Stimulated activated CD4-positive, alpha-beta T cell treated with anti-CD3 and anti-CD28 coated beads, Interleukin-15, amount 100 ng/mL, for 48 hours (primary cell): Measurements from ENCODE around the gene SORCS1.
"Not testable (repeated sequence)": the region's sequence is repeated elsewhere in the genome, so short reads cannot be mapped to it uniquely, and the experiment has no call there.

Experiments used
- DNase-seq, 2 donors: peaks; one replicate each; pipeline ENCODE4 v3.0.0-alpha.2; 2020; ENCODE audit warnings: low read depth in 2 of 2

SORCS1 gene

DNA sequence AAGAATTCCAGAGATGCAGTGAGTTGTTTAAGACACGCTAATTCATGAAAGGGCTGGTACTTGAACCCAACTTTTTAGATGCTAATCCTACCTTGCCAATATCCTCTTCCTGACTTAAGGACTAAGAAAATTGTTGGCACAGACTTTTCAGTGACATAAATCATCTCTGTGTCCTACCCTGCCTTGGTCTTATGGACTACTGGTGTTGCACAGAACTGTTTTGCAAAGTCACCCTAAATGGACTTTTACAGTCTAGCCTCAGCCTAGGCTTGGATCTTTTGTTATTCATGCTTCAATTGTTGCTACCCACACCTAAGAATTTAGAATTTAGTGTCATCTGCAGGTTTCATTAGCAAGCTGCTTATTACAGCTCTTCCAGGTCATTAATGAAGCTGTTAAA is 112.7 kb downstream of the SORCS1 start:
- no peak for DNase-seq

DNA sequence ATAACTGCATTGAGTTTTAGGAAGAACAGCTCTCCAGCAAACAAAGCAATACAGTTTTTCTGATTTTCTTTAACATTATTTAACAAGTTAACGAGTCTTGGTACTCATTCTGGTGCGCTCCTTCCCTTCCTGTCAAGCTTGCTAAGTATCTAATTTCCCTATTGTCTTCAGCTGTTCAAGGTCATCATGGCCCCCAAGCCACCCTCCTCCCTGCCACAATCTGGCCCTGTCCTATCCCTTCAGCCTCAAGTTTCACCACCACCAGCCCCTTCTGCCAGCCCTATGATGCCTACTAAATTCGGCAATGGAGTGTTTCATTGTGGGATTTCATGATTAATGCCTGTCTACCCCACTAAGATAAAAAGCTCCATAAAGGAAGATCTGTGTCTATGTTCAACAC is 121.0 kb downstream of the SORCS1 start:
- DNase-seq: no peak

DNA sequence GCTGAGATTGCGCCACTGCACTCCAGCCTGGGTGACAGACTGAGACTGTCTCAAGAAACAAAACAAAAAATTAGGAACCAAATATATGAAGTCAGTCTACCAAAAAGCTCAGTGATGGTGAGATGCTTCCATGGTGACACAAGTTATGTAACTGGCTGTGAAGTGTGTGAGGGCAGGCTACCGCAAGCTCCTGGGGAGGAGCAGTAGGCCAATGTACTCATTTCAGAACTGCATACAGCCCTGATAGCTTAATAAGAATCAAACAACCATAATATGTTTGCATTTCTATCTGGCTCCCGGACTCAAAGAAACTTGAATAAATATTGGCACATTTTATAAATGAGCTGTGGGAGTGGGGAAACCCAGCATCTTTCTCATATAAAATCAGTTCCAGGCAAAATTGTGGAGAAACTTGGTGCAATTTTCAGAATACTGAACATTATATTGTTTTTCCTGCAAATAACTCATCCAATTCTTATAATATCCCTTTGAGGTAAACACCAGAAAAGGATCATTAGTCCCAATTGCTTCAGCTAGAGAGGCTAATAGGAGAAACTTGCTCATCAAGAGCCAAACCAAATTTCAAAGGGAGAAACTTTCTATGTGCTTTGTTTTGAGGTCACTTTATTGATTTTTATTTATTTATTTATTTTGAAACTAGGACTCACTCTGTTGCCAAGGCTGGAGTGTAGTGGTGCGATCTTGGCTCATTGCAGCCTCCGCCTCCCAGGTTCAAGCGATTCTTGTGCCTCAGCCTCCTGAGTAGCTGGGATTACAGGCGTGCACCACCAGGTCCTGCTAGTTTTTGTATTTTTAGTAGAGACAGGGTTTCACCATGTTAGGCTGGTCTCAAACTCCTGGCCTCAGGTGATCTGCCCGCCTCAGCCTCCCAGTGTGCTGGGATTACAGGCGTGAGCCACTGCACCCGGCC is 127.0 kb downstream of the SORCS1 start:
- no peak for DNase-seq

DNA sequence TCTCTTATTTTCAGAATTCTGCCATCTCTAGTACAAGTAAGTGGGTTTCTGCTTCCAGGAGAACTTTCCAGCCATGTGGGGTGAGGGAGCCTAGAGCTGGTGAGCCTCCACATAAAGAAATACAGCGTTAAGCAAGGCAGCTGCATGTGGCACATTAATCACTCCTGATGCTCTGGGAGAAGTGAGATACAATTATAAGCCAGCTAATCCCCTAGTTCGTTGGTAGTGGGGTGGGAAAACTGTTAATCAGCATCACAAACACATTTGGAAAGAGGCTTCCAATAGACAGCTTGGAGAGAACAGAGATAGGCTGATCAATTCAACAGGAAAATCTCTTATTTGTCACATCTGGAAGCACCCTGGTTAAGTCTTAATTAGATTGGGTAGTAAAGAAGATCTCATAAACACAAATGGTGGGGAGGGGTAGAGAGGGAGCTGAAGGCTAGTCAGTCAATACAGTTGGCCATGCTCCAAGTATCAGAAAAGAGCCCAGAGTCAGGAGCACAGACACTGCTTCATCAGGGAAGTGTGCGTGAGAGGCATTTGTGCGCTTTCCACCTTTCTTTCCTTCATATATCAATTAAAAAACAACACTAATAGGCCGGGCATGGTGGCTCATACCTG is 130.6 kb downstream of the SORCS1 start:
- no peak for DNase-seq

DNA sequence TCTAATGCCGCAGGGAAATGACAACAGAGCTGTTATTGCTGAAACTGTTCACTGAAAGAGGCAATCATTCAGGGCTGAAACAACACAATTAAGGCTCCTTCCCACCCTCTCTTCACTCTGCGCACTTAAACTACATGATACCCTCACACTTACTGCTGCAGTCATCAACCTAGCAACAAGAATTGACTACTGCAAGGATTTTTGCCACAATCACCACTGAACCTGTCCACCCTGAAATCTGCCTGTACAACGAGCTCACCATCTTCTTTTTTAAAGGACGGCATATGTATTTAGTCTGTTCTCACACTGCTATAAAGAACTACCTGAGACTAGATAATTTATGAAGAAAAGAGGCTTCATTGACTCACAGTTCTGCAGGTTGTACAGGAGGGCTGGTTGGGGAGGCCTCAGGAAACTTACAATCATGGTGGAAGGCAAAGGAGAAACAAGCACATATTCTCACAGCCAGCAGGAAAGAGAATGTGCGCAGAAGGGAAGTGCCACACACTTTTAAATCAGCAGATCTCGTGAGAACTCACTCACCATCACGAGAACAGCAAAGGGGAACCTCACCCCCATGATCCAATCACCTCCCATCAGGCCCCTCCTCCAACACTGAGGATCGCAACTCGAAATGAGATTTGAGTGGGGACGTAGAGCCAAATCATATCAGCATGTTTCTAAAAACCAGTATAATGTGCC is 131.7 kb downstream of the SORCS1 start:
- DNase-seq: no peak

DNA sequence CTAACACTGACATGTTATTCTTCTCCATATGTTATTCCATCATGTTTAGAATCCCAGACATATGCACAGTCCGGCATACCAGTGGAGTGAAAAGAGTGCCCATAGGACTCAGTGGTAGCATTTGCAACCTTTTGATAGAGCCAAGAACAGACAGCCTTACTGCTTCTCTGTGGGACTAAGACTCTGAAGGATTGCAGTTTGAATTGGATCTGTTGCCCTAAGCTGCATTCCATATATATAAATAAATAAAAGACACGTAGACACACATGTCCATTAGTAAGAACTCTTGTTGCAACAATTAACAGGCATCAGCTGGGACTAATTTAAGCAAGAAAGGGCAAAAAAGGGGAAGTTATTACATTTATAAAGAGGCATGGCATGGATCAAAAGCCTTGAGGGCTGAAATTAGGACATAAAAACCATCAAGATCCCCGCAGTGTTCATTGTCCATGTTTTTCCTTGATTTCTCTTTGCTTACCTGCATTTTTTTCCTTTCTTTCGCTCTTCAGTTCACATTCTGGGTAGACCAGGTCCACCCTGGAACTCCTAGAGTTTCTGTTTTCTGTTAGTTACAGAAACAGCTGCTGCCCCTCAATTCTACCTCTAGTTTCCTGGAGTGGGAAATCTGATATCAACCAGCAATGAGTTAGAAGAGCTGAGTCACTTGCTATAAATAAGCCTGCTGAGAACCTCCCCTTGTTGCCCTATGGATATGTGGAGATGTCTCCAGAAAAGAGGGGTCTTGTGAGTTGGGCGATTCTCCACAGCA is 132.4 kb downstream of the SORCS1 start:
- no peak for DNase-seq

DNA sequence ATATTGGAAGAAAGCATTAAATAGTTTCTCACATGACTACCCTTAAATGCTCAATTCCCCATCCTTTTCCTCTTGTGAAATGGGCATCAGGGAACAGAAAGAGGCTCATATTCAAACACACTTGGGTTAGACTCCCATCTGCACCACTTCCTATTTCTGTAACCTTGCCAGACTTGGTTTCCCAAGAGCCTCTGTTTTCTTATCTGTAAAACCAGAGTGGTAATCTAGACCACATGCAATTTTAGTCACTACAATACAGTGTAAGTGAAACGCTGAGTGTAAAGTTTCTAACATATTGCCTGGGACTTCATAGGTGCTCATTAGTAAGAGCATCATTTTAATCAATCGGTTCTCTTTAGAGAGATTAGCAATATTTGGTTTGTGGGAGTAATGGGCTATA is 136.3 kb downstream of the SORCS1 start:
- DNase-seq: no peak

DNA sequence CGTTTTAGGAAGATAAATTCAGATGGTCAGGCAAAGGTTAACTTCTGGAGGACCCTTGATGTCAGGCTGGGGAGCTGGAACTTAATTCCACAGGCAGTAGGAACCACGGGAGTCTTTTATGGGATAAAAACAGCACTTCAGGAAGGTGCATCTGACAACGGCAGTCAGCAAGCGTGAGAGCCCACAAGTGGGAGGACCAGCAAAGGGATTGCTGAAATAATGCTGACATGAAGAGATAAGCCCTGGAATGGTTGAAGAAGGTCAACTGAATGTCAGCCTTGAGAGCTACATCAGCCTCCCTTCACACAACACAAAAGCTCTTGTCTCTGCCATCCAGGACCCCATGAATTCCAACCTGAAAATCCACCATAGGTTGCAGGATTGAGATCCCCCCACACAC is 138.8 kb downstream of the SORCS1 start:
- DNase-seq: no peak

DNA sequence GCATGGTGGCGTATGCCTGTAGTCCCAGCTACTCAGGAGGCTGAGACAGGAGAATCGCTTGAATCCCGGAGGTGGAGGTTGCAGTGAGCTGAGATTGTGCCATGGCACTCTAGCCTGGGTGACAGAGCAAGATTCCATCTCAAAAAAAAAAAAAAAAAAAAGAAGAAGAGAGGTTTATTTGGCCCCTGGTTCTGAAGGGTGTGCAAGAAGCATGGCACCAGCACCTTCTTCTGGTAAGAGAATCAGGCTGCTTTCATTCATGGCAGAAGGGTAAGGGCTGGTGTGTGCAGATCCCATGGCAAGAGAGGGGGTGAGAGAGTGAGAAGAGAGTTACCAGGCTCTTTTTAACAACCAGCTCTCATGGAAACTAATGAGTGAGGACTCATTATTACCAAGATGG is 140.5 kb downstream of the SORCS1 start:
- not testable (repeated sequence) for DNase-seq

DNA sequence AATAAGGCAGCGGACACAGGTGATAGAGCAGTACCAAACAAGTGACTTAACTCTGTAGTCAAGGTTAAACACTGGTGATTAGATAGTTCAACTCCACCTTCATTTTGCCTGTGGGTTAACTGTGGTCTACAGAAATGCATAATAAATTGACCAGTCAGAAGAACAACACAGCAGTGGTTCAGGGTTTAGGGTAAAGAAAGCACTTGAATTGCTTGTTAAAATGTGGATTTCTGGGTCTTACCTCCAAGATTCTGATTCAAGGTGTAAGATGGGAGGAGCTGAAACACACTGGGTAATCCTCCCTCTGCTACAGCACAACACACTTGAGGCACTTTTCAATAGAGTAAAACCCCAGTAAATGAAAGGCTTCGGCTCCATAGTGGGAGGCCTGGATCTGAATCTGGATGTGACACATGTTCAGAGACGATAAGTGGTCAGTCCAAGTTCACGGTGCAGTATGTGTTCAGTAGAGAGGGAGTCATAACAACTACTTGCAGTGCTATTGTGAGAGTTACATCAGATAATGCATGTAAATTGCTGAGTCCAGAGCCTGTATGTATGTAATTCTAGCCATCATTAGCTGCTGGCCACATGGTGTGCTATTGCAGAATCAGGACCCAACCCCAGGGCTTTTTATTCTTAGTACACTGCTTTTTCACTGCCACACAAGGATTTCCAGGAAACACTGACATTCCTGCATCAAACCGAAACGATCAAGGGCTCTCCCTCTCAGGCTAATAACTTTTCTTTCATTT is 141.7 kb downstream of the SORCS1 start:
- DNase-seq: no peak

DNA sequence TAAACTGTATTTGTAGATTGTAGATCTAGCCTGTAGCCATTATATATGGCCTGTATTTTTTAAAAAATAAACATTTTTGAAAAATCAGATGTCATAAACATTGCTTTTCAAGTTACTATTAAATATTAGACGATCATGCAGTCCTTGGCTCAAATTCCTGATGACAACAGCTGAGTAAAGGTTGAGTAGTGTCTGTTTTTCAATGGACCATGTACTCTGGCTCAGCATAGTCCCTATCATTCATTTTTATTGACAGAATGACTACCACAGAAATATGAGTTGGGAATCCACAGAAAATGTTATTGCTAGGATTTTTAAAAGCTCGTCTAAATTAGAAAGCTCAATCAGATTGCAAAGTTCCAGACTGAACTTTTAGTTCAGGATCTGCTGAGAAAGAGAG is 145.4 kb downstream of the SORCS1 start:
- no peak for DNase-seq

DNA sequence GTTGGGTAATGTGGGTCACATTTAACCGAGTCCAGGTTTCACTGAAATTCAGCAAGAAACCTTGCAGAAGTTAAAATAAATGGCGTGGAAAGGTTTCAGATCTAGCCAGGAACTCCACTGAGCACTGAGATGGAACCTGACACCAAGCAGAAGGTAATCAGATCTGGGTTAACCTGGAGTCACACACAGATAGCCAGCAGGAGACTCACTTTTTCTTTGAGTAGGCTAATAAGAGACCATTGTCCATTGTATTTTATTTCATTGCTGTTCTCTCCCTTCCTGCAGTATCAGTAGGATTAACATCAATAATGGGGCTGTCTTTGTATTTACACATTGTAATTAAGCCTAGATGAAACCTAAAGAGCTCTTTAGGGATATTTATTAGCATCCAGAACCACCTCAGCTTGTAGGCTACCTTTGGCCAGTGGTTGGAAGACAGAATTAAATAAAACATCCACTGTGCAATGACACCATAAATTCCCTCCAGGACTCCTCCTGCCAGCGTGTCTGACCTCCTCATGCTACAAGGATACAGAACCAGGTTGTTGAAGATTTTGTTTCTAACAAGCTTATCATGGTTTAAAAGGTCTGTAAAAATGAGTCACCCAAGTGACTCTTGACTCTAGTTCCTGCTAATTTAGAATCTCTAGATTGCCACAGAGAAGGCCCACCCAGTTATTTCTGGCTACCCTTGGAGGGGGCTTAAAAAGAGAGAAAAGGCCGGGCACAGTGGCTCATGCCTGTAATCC is 151.1 kb downstream of the SORCS1 start:
- DNase-seq: no peak

DNA sequence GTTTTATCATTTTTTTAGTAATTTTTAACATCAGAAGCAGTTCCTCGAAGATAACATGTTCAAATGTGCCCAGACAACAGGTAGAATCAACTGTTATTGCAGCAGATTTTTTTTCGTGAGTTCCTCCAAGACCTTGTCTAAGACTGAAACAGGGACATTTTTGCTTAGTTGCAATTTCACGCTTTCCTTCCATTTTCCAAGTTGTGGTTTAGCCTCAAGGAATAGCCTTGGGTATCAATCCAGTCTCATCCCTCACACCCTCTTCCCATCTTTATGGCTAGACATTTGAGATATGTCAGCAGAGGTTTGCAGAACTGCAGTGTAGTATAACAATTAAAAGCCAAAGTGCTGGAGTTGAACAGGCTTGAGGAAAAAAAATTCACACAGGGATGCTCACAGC is 152.5 kb downstream of the SORCS1 start:
- DNase-seq: no peak

DNA sequence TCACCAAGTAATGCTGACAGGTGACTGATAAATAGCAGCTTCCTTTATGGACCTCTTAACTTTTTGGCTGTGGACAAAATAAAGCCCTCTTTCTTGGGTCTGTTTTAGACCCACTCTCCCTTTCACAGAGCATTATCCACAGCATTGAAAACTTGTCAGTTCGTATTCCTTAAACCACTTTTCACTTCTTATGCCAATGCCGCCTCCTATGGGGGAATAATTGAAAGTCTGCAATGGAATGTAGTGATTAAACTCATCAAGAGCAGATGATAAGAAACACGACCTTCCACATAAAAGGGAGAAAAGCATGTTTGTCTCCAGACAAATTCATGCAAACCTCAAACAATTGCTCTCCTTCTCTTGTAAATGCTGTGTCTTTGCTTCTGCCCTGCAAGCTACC is 153.4 kb downstream of the SORCS1 start:
- DNase-seq: no peak

DNA sequence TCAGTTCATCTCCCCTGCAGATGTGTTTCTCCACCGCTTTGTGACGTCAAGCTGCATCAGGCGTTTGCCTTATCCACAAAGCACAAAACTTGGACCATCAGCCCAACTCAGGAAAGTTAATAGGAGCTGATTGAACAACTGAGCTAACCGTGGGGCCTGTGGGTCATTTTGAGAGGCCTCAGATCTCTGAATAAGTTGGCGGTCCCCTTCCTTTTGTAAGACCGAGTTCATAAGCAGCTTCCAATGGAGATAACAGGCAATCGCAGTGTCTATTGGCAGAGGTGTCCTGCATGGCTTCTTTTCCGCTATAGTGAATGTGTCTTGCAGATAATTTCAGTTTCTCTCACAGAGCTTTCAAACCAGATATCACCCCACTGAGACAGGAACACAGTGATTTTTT is 154.0 kb downstream of the SORCS1 start:
- DNase-seq: no peak

DNA sequence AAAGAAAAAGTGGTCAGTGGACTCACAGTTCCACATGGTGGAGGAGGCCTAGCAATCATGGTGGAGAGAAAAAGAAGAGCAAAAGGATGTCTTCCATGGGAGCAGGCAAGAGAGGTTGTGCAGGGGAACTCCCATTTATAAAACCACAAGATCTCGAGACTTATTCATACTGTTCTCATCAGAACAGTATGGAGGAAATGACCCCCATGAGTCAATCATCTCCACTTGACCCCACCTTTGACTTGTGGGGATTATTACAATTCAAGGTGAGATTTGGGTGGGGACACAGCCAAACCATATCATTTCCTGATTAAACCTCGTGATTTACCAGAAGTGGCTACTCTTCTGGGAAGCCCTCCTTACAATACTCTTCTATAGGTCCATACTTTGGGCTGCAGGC is 160.1 kb downstream of the SORCS1 start:
- DNase-seq: no peak

DNA sequence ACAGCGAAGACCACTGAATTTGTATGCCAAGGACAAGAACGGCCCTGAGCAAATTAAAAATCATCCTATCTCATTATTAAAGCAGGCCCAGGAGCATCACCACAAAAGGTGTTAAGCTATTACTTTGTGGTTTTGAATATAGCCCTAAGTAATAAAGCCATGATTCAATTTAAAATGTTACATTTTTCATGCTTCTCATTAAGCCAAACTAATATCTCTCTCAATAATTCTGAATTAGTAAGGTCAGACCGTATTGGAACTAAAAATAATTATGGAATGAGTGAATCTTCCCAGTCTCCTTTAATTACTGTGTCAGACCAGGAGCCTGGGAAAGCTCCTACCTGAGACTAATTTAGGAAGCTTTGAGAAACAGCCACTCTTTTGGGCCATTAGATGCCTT is 162.4 kb downstream of the SORCS1 start:
- DNase-seq: no peak

DNA sequence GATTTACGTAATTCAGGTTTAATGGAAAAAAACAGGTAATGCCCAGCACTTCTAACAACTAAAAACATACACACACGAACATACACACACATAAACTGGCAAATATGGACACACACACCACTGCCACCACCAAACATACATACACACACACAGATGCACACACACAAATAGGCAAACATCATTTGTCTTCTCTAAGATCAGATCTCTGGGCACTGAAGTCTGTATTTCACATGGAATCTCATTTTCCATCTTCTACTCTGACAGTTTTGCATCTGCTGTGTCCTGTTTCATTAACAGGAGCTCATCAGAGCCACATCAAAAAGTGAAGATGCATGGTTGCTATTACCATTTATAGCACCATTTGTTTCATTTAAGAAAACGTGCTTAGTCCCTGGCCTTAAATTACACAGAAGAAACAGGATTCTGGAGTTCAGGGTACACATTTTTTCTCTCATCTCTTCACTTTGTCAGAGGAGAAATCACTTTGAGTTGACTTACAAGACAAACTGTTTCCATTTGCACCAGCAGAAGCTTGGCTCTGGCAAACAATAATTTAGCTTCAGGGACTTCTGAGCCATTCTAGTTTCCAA is 165.3 kb downstream of the SORCS1 start:
- DNase-seq: no peak

DNA sequence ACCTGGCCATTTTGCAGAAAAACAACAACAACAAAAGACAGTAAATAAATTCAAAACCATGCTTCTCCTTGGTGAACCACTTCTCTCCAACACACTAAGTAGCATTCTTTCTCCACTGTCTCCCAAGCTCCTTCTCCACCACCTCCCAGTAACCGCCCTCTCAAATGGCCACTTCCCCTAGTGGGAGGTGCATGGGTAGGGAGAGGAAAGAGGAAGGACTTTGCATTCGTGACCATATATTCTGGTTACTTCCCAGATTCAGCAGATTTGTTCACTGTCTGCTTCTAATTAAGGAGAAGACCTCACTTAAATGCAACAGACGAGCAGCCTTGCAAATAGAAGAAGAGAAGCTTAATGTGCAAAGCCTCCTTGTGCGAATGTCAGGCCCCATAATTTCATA is 166.8 kb downstream of the SORCS1 start:
- no peak for DNase-seq

DNA sequence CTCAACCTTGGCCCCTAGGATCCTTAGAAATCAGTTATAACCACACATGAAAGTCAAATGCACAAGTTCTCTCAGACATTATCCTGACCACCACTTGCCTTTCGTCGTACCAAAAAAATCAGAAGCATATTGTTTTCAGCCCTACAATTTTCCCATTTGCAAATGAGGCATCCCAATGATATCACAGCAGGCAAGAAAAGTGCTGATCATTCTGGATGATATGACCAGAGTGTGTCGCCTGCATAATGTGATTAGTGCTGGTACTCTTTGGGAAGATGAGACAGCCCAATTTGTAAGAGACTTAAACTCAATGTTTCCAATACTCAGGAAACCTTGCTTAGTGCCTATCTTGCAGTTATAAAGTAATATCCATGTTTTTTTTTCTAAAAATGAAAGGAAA is 168.0 kb downstream of the SORCS1 start:
- no peak for DNase-seq
